Cardiac fibroblast (primary cell): ENCODE data around the gene BLOC1S5.

Experiments used
- DNase-seq, 2 donors: peaks; one replicate each; pipeline versions ENCODE4 v3.0.0 to v3.0.0-alpha.2; 2010; ENCODE audit warnings: low read depth in 2 of 2
- H3K4me3 ChIP-seq, 2 donors: replicated peaks in 1 of 2; 1 replicate in 1 of 2; 2 replicates in 1 of 2; pipeline ENCODE4 v1.5.1; 2011; ENCODE audit warnings: low read depth in 2 of 2, low read length in 2 of 2, mild to moderate bottlenecking in 2 of 2, moderate library complexity in 1 of 2
- CTCF ChIP-seq: IDR thresholded peaks from one replicate; pipeline ENCODE4 v1.5.1; 2011; ENCODE audit warnings: low read depth, mild to moderate bottlenecking, low read length, inconsistent platforms

Gene BLOC1S5

GRCh38 chr6:8073758-8074157 lies 9.6 kb upstream of the BLOC1S5 start:
- DNase-seq = no peak
- H3K4me3 ChIP-seq = no peak overlapping the region
- TF ChIP-seq CTCF = no peak

GRCh38 chr6:8070718-8071117 lies 6.5 kb upstream of the BLOC1S5 start:
- no peak for DNase-seq
- TF ChIP-seq CTCF = no peak
- no peak overlapping the region for H3K4me3 ChIP-seq

GRCh38 chr6:8069631-8070284 lies 5.6 kb upstream of the BLOC1S5 start:
- no peak overlapping the region for H3K4me3 ChIP-seq
- TF ChIP-seq CTCF = no peak
- no peak for DNase-seq

- H3K4me3 ChIP-seq = no peak overlapping the region
- DNase-seq = no peak
- no peak for TF ChIP-seq CTCF
These were observed 5.0 kb upstream of the BLOC1S5 start for GRCh38 chr6:8069151-8069550.

- peak; percentile 7 for TF ChIP-seq CTCF
- DNase-seq = no peak
- H3K4me3 ChIP-seq = no peak overlapping the region
These were observed 1.9 kb upstream of the BLOC1S5 start for GRCh38 chr6:8066108-8066507.

- no peak for DNase-seq
- H3K4me3 ChIP-seq = no peak overlapping the region
- TF ChIP-seq CTCF = no peak
These were observed 1.3 kb upstream of the BLOC1S5 start for GRCh38 chr6:8065519-8065911.
